ENCODE data around the gene ACTR5. TPM values are rescaled to one million over a fixed set of nuclear protein-coding genes. Genes with fewer than 3 reads are reported as not detected.

The ACTR5 gene
- total RNA-seq = 10 to 100 TPM in 1 of 2 donors, 1 to 10 TPM in 1; 7.9 to 11.2 TPM
- polyA plus RNA-seq (2013, experiment 1 of 2) = 11.4 TPM
- polyA plus RNA-seq (2013, experiment 2 of 2) = 10.0 TPM
- long read RNA-seq, experiment 1, partial matches to known transcripts = 1 of 7 reads
- long read RNA-seq, experiment 1, other reads (novel, unspliced or antisense) = 2 of 7 reads
- long read RNA-seq, experiment 2, transcript ACTR5-201 (9 exons, 2,565 nt) = major isoform, 27 of 42 reads
- long read RNA-seq, experiment 2, partial matches to known transcripts = 7 of 42 reads
- long read RNA-seq, experiment 2, other reads (novel, unspliced or antisense) = 8 of 42 reads
- long read RNA-seq, experiment 3, transcript ACTR5-201 (9 exons, 2,565 nt) = major isoform, 109 of 143 reads
- long read RNA-seq, experiment 3, partial matches to known transcripts = 4 of 143 reads
- long read RNA-seq, experiment 3, other reads (novel, unspliced or antisense) = 30 of 143 reads
- long read RNA-seq, experiment 4, partial matches to known transcripts = 1 of 1 reads
- long read RNA-seq, experiment 4, other reads (novel, unspliced or antisense) = 0 of 1 reads

DNA sequence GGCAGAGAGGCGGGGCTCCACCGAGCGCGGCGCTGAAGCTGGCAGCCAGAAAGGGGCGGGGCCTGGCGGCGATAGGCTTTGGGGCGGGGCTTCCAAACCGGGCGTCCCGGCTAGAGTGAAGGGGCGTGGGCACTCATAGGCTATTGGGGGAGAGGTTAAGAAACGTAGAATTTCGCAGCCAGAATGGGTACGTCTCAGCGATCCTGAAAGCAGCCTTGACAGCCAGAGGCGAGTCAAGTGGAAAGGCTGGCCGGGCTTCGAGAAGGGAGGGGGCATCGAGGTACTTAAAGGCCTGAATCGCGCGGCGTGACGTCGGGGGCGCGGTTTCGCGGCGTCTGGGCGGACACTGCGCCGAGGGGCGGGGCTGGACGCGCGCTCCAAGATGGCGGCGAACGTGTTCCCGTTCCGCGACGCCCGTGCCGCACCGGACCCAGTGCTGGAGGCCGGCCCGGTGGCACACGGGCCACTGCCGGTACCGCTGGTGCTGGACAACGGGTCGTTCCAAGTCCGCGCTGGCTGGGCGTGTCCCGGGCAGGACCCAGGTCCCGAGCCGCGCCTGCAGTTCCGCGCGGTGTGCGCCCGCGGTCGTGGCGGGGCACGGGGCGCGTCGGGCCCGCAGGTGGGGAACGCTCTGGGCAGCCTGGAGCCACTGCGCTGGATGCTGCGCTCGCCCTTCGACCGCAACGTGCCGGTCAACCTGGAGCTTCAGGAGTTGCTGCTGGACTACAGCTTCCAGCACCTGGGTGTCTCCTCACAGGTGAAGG is at the start of gene ACTR5:
ACTR5 (plus strand) TSS at position 364 of the 764 bp plus-strand sequence; CDS start at position 383, 19 bp downstream.
- WGBS, 2 experiments (ENCODE audit: insufficient coverage in 1 of 2, insufficient read length in 1 of 2) = 0% methylated on average over 37 to 84 of the region's 84 CpGs
- Histone ChIP-seq H3K9me3 (ENCODE audit: control insufficient read depth, low read length) (no peaks in the 10 kb centered on the region), H3K4me3 (ENCODE audit: low read length) (peak within 1 kb of the TSS; percentile 91), H3K9ac (ENCODE audit: extremely low read depth, low read length, poor library complexity, severe bottlenecking) (peak within 1 kb of the TSS; percentile 59), H3K27ac (ENCODE audit: low read depth, low read length) (peak within 1 kb of the TSS; percentile 72), H3K4me1 (ENCODE audit: control insufficient read depth, insufficient read depth, low read length) (peaks cover 3% of the 10 kb centered on the region), H3K27me3 (ENCODE audit: control insufficient read depth, insufficient read depth, low read length, poor library complexity, severe bottlenecking) (no peaks in the 10 kb centered on the region), H3K36me3 (ENCODE audit: control insufficient read depth, insufficient read depth, low read length) (peaks cover 29% of the 10 kb centered on the region)
- TF ChIP-seq, protein P1, sequence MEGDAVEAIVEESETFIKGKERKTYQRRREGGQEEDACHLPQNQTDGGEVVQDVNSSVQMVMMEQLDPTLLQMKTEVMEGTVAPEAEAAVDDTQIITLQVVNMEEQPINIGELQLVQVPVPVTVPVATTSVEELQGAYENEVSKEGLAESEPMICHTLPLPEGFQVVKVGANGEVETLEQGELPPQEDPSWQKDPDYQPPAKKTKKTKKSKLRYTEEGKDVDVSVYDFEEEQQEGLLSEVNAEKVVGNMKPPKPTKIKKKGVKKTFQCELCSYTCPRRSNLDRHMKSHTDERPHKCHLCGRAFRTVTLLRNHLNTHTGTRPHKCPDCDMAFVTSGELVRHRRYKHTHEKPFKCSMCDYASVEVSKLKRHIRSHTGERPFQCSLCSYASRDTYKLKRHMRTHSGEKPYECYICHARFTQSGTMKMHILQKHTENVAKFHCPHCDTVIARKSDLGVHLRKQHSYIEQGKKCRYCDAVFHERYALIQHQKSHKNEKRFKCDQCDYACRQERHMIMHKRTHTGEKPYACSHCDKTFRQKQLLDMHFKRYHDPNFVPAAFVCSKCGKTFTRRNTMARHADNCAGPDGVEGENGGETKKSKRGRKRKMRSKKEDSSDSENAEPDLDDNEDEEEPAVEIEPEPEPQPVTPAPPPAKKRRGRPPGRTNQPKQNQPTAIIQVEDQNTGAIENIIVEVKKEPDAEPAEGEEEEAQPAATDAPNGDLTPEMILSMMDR (conservative IDR thresholded peaks at IDR 0.05) = no peak
- peaks cover 8% of the 10 kb centered on the region for H3K4me1 Mint-ChIP-seq
- H3K27me3 Mint-ChIP-seq (ENCODE audit: insufficient read depth) = peaks cover 37% of the 10 kb centered on the region
- H3K27ac Mint-ChIP-seq = peak within 1 kb of the TSS; percentile 99
- no peaks in the 10 kb centered on the region for H3K9me3 Mint-ChIP-seq
- H3K36me3 Mint-ChIP-seq (ENCODE audit: low read depth) = peaks cover 12% of the 10 kb centered on the region
- DNase-seq = peak; percentile 99
- H3K4me3 Mint-ChIP-seq = peak within 1 kb of the TSS; percentile 88

DNA sequence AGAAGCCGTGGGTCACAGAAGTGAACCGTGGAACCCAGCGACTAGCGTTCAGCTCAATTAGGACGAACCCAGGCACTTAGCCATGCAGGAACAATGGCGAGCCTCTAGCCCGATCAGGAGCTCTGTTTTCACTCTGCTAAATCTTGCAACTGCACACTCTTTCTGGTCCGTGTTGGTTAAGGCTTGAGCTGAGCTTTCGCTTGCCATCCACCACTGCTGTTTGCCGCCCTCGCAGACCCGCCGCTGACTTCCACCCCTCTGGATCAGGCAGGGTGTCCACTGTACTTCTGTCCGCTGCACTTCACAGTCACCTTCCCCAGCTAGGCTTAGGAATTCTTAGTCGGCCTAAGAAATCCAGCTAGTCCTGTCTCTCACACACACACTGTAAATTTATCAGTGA is 49.7 kb upstream of the ACTR5 start:
- TF ChIP-seq, protein P1 (conservative IDR thresholded peaks at IDR 0.05) = no peak
- Mint-ChIP-seq H3K27ac (no peak overlapping the region), H3K4me3 (no peak overlapping the region), H3K27me3 (ENCODE audit: insufficient read depth) (peaks cover 39% of the 10 kb centered on the region), H3K36me3 (ENCODE audit: low read depth) (no peaks in the 10 kb centered on the region), H3K4me1 (no peaks in the 10 kb centered on the region), H3K9me3 (no peaks in the 10 kb centered on the region)
- Histone ChIP-seq H3K4me1 (ENCODE audit: control insufficient read depth, insufficient read depth, low read length) (no peaks in the 10 kb centered on the region), H3K27me3 (ENCODE audit: control insufficient read depth, insufficient read depth, low read length, poor library complexity, severe bottlenecking) (peaks cover 37% of the 10 kb centered on the region), H3K27ac (ENCODE audit: low read depth, low read length) (no peak overlapping the region), H3K4me3 (ENCODE audit: low read length) (no peak overlapping the region), H3K9me3 (ENCODE audit: control insufficient read depth, low read length) (no peaks in the 10 kb centered on the region), H3K9ac (ENCODE audit: extremely low read depth, low read length, poor library complexity, severe bottlenecking) (no peak overlapping the region), H3K36me3 (ENCODE audit: control insufficient read depth, insufficient read depth, low read length) (no peaks in the 10 kb centered on the region)
- no peak for DNase-seq
- 80 to 86% methylated on average over 14 to 15 of the region's 15 CpGs for WGBS, 2 experiments (ENCODE audit: insufficient coverage in 1 of 2, insufficient read length in 1 of 2)

DNA sequence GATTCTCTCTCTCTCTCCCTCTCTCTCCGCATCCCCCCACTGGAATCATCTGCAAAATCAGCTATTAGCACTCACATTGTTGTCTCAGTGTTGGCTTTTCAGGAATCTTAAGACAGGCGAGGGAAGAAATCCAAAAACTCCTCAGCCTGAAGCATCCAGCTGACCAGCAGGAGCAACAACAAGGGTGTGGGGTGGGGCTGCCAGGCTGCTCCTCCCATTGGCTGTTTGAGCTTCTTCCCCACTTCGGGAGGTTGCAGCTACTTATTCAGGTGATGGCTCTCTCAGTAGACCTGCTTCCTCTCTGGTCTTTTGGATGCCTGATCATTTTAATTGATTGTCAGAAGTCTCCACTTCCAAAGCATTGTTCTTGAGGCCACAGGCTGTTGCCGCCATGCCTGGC is 48.1 kb upstream of the ACTR5 start:
- peak; percentile 80 for DNase-seq

More for the DNA sequence above, 48.1 kb upstream of the ACTR5 start:
- Histone ChIP-seq H3K9me3 (ENCODE audit: control insufficient read depth, low read length) (no peaks in the 10 kb centered on the region), H3K4me3 (ENCODE audit: low read length) (no peak overlapping the region), H3K27ac (ENCODE audit: low read depth, low read length) (no peak overlapping the region), H3K9ac (ENCODE audit: extremely low read depth, low read length, poor library complexity, severe bottlenecking) (no peak overlapping the region), H3K36me3 (ENCODE audit: control insufficient read depth, insufficient read depth, low read length) (no peaks in the 10 kb centered on the region), H3K27me3 (ENCODE audit: control insufficient read depth, insufficient read depth, low read length, poor library complexity, severe bottlenecking) (peaks cover 37% of the 10 kb centered on the region), H3K4me1 (ENCODE audit: control insufficient read depth, insufficient read depth, low read length) (no peaks in the 10 kb centered on the region)
- H3K36me3 Mint-ChIP-seq (ENCODE audit: low read depth) = no peaks in the 10 kb centered on the region
- peaks cover 42% of the 10 kb centered on the region for H3K27me3 Mint-ChIP-seq (ENCODE audit: insufficient read depth)
- no peak overlapping the region for H3K4me3 Mint-ChIP-seq
- no peak overlapping the region for H3K27ac Mint-ChIP-seq
- TF ChIP-seq, protein P1 (conservative IDR thresholded peaks at IDR 0.05) = no peak
- 52 to 72% methylated on average over 3 to 4 of the region's 4 CpGs for WGBS, 2 experiments (ENCODE audit: insufficient coverage in 1 of 2, insufficient read length in 1 of 2)
- no peaks in the 10 kb centered on the region for H3K4me1 Mint-ChIP-seq
- no peaks in the 10 kb centered on the region for H3K9me3 Mint-ChIP-seq
